ENCODE measurements around the gene PSMD5.
"Not testable (repeated sequence)": the region's sequence is repeated elsewhere in the genome, so short reads cannot be mapped to it uniquely, and the experiment has no call there.

Gene PSMD5

DNA sequence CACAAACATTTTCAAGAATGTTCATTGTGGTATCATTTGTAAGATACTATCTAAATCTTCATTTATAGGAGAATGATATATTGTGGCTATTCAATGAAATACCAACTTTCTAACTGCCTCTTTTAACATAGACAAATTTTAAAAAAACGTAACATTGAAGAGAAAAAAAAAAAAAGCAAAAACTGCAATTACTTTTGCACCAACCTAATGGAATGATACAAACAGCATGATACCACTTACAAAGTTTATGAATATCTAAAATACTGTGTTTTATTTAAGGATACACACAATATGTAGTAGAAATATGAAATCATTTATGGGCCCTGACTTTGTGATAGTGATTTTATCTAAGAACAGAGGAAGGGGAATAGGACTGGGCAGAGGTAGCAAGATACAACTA, 24.1 kb downstream of the PSMD5 start:
- no peak for DNase-seq (ENCODE audit: low read depth)
- TF ChIP-seq, protein P1, sequence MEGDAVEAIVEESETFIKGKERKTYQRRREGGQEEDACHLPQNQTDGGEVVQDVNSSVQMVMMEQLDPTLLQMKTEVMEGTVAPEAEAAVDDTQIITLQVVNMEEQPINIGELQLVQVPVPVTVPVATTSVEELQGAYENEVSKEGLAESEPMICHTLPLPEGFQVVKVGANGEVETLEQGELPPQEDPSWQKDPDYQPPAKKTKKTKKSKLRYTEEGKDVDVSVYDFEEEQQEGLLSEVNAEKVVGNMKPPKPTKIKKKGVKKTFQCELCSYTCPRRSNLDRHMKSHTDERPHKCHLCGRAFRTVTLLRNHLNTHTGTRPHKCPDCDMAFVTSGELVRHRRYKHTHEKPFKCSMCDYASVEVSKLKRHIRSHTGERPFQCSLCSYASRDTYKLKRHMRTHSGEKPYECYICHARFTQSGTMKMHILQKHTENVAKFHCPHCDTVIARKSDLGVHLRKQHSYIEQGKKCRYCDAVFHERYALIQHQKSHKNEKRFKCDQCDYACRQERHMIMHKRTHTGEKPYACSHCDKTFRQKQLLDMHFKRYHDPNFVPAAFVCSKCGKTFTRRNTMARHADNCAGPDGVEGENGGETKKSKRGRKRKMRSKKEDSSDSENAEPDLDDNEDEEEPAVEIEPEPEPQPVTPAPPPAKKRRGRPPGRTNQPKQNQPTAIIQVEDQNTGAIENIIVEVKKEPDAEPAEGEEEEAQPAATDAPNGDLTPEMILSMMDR (IDR thresholded peaks at IDR 0.05; ENCODE audit: insufficient read depth, low read depth, low read length, missing control alignments): no peak
- no peak overlapping the region for H3K4me3 ChIP-seq (ENCODE audit: low read depth, low read length)

DNA sequence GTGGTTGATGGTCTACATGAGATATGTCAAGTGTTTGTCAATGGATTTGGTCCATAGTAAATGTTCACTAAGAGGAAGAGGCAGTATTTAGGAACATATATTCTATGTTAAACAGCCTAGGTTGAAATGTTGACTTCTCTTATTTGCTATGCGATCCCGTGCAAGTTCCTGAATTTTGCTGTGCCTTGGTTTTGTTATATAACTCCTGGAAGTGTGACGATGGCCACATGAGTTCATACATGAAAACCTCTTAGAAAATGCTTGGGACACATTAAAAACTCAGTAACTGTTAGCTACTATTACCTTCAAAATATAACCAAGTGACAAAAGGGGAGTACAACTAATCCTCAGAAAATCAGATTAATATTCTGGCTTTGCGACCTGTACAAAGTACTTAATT, 27.6 kb downstream of the PSMD5 start:
- no peak overlapping the region for H3K4me3 ChIP-seq (ENCODE audit: low read depth, low read length)
- TF ChIP-seq, protein P1 (IDR thresholded peaks at IDR 0.05; ENCODE audit: insufficient read depth, low read depth, low read length, missing control alignments): no peak
- no peak for DNase-seq (ENCODE audit: low read depth)

- no peak for DNase-seq (ENCODE audit: low read depth)
- TF ChIP-seq, protein P1 (IDR thresholded peaks at IDR 0.05; ENCODE audit: insufficient read depth, low read depth, low read length, missing control alignments): no peak
- H3K4me3 ChIP-seq (ENCODE audit: low read depth, low read length): no peak overlapping the region
These were observed 33.8 kb downstream of the PSMD5 start for GRCh38 chr9:120808931-120809330.

GRCh38 chr9:120807607-120808379, 34.9 kb downstream of the PSMD5 start:
- TF ChIP-seq, protein P1 (IDR thresholded peaks at IDR 0.05; ENCODE audit: insufficient read depth, low read depth, low read length, missing control alignments): no peak
- H3K4me3 ChIP-seq (ENCODE audit: low read depth, low read length): no peak overlapping the region
- DNase-seq (ENCODE audit: low read depth): no peak

DNA sequence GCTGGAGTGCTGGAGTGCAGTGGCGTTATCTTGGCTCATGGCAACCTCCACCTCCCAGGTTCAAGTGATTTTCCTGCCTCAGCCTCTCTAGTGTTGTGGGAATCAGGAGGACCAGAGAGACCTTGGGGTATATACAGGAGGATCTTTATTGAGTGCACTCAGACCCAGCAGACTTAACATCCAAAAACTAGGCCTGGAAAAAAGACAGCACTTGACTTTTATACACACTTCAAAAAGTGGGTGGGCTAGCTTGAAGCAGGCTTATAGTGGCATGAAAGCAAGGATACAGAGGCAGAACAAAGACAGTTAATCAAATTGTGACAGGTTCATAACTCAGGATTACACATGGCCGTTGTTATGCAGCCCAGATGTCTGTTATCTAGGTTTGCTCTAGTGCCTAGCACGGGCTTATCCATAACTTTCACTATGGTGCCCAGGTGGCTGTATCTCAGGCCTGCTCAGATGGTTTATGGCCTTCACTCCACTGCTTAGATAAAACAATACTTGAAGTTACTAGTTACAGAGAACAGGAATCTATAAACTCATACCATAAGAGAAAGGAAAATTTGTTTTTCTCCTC, 37.8 kb downstream of the PSMD5 start:
- DNase-seq (ENCODE audit: low read depth): not testable (repeated sequence)

DNA sequence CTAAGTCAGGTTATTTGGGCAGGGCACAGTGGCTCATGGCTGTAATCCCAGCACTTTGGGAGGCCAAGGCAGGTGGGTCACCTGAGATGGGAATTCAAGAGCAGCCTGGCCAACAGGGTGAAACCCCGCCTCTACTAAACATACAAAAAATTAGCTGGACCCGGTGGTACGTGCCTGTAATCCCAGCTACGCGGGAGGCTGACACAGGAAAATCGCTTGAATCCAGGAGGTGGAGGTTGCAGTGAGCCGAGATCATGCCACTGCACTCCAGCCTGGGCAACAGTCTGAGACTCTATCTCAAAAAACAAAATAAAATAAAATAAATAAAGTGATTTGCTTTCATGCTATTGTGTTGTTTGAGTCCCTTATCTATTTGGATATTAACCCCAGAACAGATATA, 41.3 kb downstream of the PSMD5 start:
- no peak overlapping the region for H3K4me3 ChIP-seq (ENCODE audit: low read depth, low read length)
- DNase-seq (ENCODE audit: low read depth): no peak
- TF ChIP-seq, protein P1 (IDR thresholded peaks at IDR 0.05; ENCODE audit: insufficient read depth, low read depth, low read length, missing control alignments): no peak

More for the DNA sequence above, 37.8 kb downstream of the PSMD5 start:
- H3K4me3 ChIP-seq (ENCODE audit: low read depth, low read length): not testable (repeated sequence)

GRCh38 chr9:120792898-120793765, 49.6 kb downstream of the PSMD5 start, which contains the start of gene FBXW2:
TSS of gene FBXW2 (minus strand) at chr9:120793416. CDS start at chr9:120788258, 5,158 bp downstream.
- TF ChIP-seq, protein P1 (IDR thresholded peaks at IDR 0.05; ENCODE audit: insufficient read depth, low read depth, low read length, missing control alignments): no peak
- DNase-seq (ENCODE audit: low read depth): peak; percentile 94
- H3K4me3 ChIP-seq (ENCODE audit: low read depth, low read length): peak within 1 kb of the TSS; percentile 95
